GM12878 (cell line): ENCODE data around the gene NPHS1. TPM values are rescaled to one million over a fixed set of nuclear protein-coding genes. Genes with fewer than 3 reads are reported as not detected.

Experiments used
- ATAC-seq: fragments of 200-7000 bp; cut with Tn5 transposase; 3 replicates; pipeline ENCODE4 v1.9.1; 2020; ENCODE audit warnings: mild to moderate bottlenecking, moderate library complexity
- BruUV-seq: library from RNA; stranded (reverse); fragments of 400-500 nt; replicated peaks from 2 replicates; lab custom pipeline; 2021; lab: Mats Ljungman, UMichigan
- CTCF ChIA-PET: fragments of 300-600 bp; sonication (Branson Sonifier 250); formaldehyde crosslinking; extraction: SDS; loops from one replicate; lab custom pipeline; 2021; ENCODE audit warnings: inconsistent platforms; lab: Yijun Ruan, JAX
- POLR2A ChIA-PET: fragments of 350-600 bp; formaldehyde crosslinking; extraction: SDS; loops from one replicate; lab custom pipeline; 2021; ENCODE audit warnings: inconsistent platforms; lab: Charles Lee
- RAD21 ChIA-PET: fragments of 300-600 bp; sonication (Branson Sonifier 250); formaldehyde crosslinking; loops from one replicate; lab custom pipeline; 2023; ENCODE audit warnings: antibody characterized with exemption; ENCODE audit not compliant: unreplicated experiment; lab: Charles Lee
- SMC1A ChIA-PET: fragments of 300-600 bp; sonication (Branson Sonifier 250); formaldehyde crosslinking; loops from one replicate; lab custom pipeline; 2023; ENCODE audit not compliant: unreplicated experiment, uncharacterized antibody; lab: Charles Lee
- DNase-seq: peaks from one replicate; pipeline ENCODE4 v3.0.0-alpha.2; 2011; ENCODE audit warnings: low read depth, low spot score
- FAIRE-seq: peaks from 3 replicates; lab custom pipeline; 2011; peaks lifted over from hg19 to GRCh38; lab: Jason Lieb, UNC
- H2AFZ ChIP-seq: 2 replicates; pipeline ENCODE4 v1.6.0; 2011; ENCODE audit warnings: low read depth, low read length, control low read depth; ENCODE audit not compliant: control insufficient read depth
- H3K27ac ChIP-seq: 2 replicates; pipeline ENCODE4 v1.5.1; 2011; ENCODE audit warnings: control low read depth; ENCODE audit not compliant: control insufficient read depth, insufficient read depth
- H3K27me3 ChIP-seq, 2 experiments: replicated peaks in 1 of 2; 2 replicates each; pipeline versions ENCODE4 v1.6.0 to v1.6.1; 2011; ENCODE audit warnings: low read length in 1 of 2; ENCODE audit not compliant: control insufficient read depth in 2 of 2, insufficient read depth in 2 of 2
- H3K36me3 ChIP-seq, 2 experiments: 2 replicates each; pipeline ENCODE4 v1.5.1; 2011; ENCODE audit warnings: low read length in 1 of 2; ENCODE audit not compliant: control insufficient read depth in 2 of 2, insufficient read depth in 2 of 2
- H3K4me1 ChIP-seq: 2 replicates; pipeline ENCODE4 v1.6.1; 2011; ENCODE audit warnings: mild to moderate bottlenecking, low read length, moderate library complexity, mixed read lengths; ENCODE audit not compliant: control insufficient read depth, insufficient read depth
- H3K4me2 ChIP-seq: 2 replicates; pipeline ENCODE4 v1.6.0; 2011; ENCODE audit warnings: control low read depth; ENCODE audit not compliant: control insufficient read depth, insufficient read depth
- H3K4me3 ChIP-seq: fragments of 200-600 bp; sonication (generic); 2 replicates; pipeline ENCODE4 v1.5.1; 2016
- H3K79me2 ChIP-seq: 2 replicates; pipeline ENCODE4 v1.6.0; 2011; ENCODE audit warnings: low read length; ENCODE audit not compliant: control insufficient read depth, insufficient read depth
- H3K9ac ChIP-seq: 2 replicates; pipeline ENCODE4 v1.8.0; 2011; ENCODE audit warnings: low read length, control low read depth, mixed read lengths; ENCODE audit not compliant: control insufficient read depth, insufficient read depth
- H3K9me3 ChIP-seq: replicated peaks from 3 replicates; pipeline ENCODE4 v1.5.1; 2011; ENCODE audit warnings: mild to moderate bottlenecking, low read length; ENCODE audit not compliant: control insufficient read depth, insufficient read depth
- H4K20me1 ChIP-seq: 2 replicates; pipeline ENCODE4 v1.6.0; 2011; ENCODE audit not compliant: control insufficient read depth, insufficient read depth
- BCL11A ChIP-seq: IDR thresholded peaks from 2 replicates; pipeline ENCODE4 v1.6.1; 2011; ENCODE audit warnings: low read depth, low read length
- CBFB ChIP-seq: IDR thresholded peaks from 2 replicates; pipeline ENCODE4 v1.6.1; 2016; ENCODE audit warnings: antibody characterized with exemption, low read depth
- CBX3 ChIP-seq: fragments of 200-600 bp; sonication (generic); IDR thresholded peaks from 2 replicates; pipeline ENCODE4 v1.6.1; 2016; ENCODE audit warnings: low read depth, borderline replicate concordance
- HCFC1 ChIP-seq: fragments of 150-350 bp; IDR thresholded peaks from 2 replicates; pipeline ENCODE4 v1.6.1; 2014; ENCODE audit warnings: low read length
- HSF1 ChIP-seq: fragments of 150-350 bp; IDR thresholded peaks from 2 replicates; pipeline ENCODE4 v1.6.1; 2014; ENCODE audit warnings: mild to moderate bottlenecking, low read depth, low read length
- KLF5 ChIP-seq: fragments of 450-650 bp; IDR thresholded peaks from 2 replicates; pipeline ENCODE4 v1.6.1; 2014; ENCODE audit warnings: mild to moderate bottlenecking; ENCODE audit not compliant: partially characterized antibody
- MYB ChIP-seq: fragments of 150-350 bp; IDR thresholded peaks from 2 replicates; pipeline ENCODE4 v1.6.1; 2014; ENCODE audit warnings: mild to moderate bottlenecking, low read depth, low read length, borderline replicate concordance
- NR2C1 ChIP-seq: fragments of 450-650 bp; IDR thresholded peaks from 2 replicates; pipeline ENCODE4 v1.6.1; 2017; ENCODE audit warnings: antibody characterized with exemption, mild to moderate bottlenecking, moderate library complexity
- PML ChIP-seq: IDR thresholded peaks from 2 replicates; pipeline ENCODE4 v1.6.1; 2012; ENCODE audit warnings: low read length, inconsistent platforms
- RUNX3 ChIP-seq: IDR thresholded peaks from 2 replicates; pipeline ENCODE4 v1.6.1; 2012; ENCODE audit warnings: low read length, inconsistent platforms
- SMAD1 ChIP-seq: fragments of 450-650 bp; IDR thresholded peaks from 2 replicates; pipeline ENCODE4 v1.6.1; 2018; ENCODE audit warnings: mild to moderate bottlenecking, low read depth; ENCODE audit not compliant: partially characterized antibody
- SMAD5 ChIP-seq: IDR thresholded peaks from 2 replicates; pipeline ENCODE4 v1.6.1; 2016; ENCODE audit warnings: antibody characterized with exemption, low read depth
- SRF ChIP-seq, 2 experiments: IDR thresholded peaks; 2 replicates each; pipeline ENCODE4 v1.6.1; 2011; ENCODE audit warnings: low read depth in 2 of 2, low read length in 2 of 2, mild to moderate bottlenecking in 1 of 2, moderate library complexity in 1 of 2
- USF1 ChIP-seq: IDR thresholded peaks from 2 replicates; pipeline ENCODE4 v1.6.1; 2011; ENCODE audit warnings: borderline replicate concordance, low read depth, mild to moderate bottlenecking, moderate library complexity, mixed read lengths, low read length; ENCODE audit not compliant: insufficient read depth; ENCODE audit errors: extremely low read length
- USF2 ChIP-seq: IDR thresholded peaks from 2 replicates; pipeline ENCODE4 v1.6.1; 2011; ENCODE audit warnings: low read depth, low read length, improper control_type of control experiment, borderline replicate concordance
- ZNF274 ChIP-seq: IDR thresholded peaks from one replicate; pipeline ENCODE4 v1.8.0; 2011; ENCODE audit not compliant: insufficient read length, insufficient read depth
- WGBS: methylation state at CpG from one replicate; pipeline ENCODE4 v1.1.6; 2016; ENCODE audit warnings: low lambda C conversion rate; ENCODE audit not compliant: insufficient replicate concordance, insufficient coverage; ENCODE audit errors: missing lambda C conversion rate; 5-methylcytosine and 5-hydroxymethylcytosine counted together
- in situ Hi-C: fragments of 300-500 bp; cut with MboI; formaldehyde crosslinking; loops from 9 replicates; pipeline ENCODE4 v1.14.3; 2018; ENCODE audit warnings: mixed read lengths
- intact Hi-C: fragments of 100-400 bp; cut with micrococcal nuclease; formaldehyde crosslinking; loops from one replicate; pipeline ENCODE4 v1.14.2; 2022; ENCODE audit not compliant: unreplicated experiment
- polyA plus RNA-seq, 11 experiments: library from polyadenylated mRNA; depleted of rRNA in 4 of 11; unstranded in 6 of 11; stranded (reverse) in 5 of 11; fragments of >200 nt; fragmentation: Nextera tagmentation in 4 of 11; fragmentation: Illumina TruSeq in 1 of 11; extraction: Ambion mirVana in 4 of 11; extraction: Trizol in 1 of 11; gene quantifications; 1 replicate in 1 of 11; 2 replicates in 10 of 11; pipeline versions ENCODE4 v1.2.1 to v1.2.3, GENCODE V29; 2011 to 2016; ENCODE audit warnings: inconsistent platforms in 2 of 11, missing spikeins in 2 of 11, low read depth in 1 of 11
- total RNA-seq, 4 experiments: library from RNA; depleted of rRNA in 3 of 4; stranded (reverse); fragments of >200 nt in 3 of 4; fragmentation: Illumina TruSeq in 1 of 4; extraction: Trizol in 1 of 4; gene quantifications; 2 replicates each; pipeline versions ENCODE4 v1.2.1 to v1.2.3, GENCODE V29; 2013 to 2021

NPHS1 gene
- total and polyA plus RNA-seq, 10 of the 15 experiments (the other 5 are each of a cell fraction or from before 2014, with no cell fraction given) = not detected

- peak; percentile 50 for TF ChIP-seq HCFC1
These were observed 19.9 kb upstream of the NPHS1 start (continued) for GRCh38 chr19:35872180-35872579.

- SMC1A ChIA-PET = interaction anchor here (1.0 kb wide), 1 partner anchor 175 kb away, joined by 3 read pairs; no protein-coding TSS in a partner anchor
- in situ Hi-C loops = no loop called here
- no peak overlapping the region for H3K4me3 ChIP-seq
These were observed 19.3 kb upstream of the NPHS1 start for GRCh38 chr19:35871611-35872010.

GRCh38 chr19:35870798-35871197 lies 18.5 kb upstream of the NPHS1 start:
- ChIA-PET SMC1A (no interaction called here), POLR2A (no interaction called here), CTCF (interaction anchor here (0.9 kb wide), 1 partner anchor 9 kb away, joined by 4 read pairs; no protein-coding TSS in a partner anchor)
- TF ChIP-seq MYB (no peak), SMAD1 (no peak), USF1 (no peak), BCL11A (no peak), PML (no peak), SMAD5 (no peak), USF2 (no peak), HSF1 (no peak), RUNX3 (no peak)

More at GRCh38 chr19:35871611-35872010, 19.3 kb upstream of the NPHS1 start:
- ChIA-PET RAD21 (no interaction called here), CTCF (no interaction called here), POLR2A (no interaction called here)
- TF ChIP-seq NR2C1 = no peak
- no peak for TF ChIP-seq CBFB
- no peak for TF ChIP-seq SRF (IDR thresholded peaks at IDR 0.05; ENCODE audit: low read depth in 2 of 2, low read length in 2 of 2)
- TF ChIP-seq ZNF274 = no peak
- TF ChIP-seq KLF5 = no peak
- TF ChIP-seq CBX3 = no peak
- WGBS = 23% methylated on average over 12 of the region's 12 CpGs
- FAIRE-seq (no peak), ATAC-seq (no peak), DNase-seq (no peak)
- BruUV-seq = no TSS peak
- no peaks in the 10 kb centered on the region for H3K79me2 ChIP-seq
- H3K27ac ChIP-seq = no peak overlapping the region
- no peak overlapping the region for H2AFZ ChIP-seq
- no peaks in the 10 kb centered on the region for H3K9me3 ChIP-seq
- H3K9ac ChIP-seq = no peak overlapping the region
- peaks cover 13% of the 10 kb centered on the region for H3K4me1 ChIP-seq
- no peak overlapping the region for H3K4me2 ChIP-seq
- peaks cover 2 to 4% of the 10 kb centered on the region in 2 experiments; a peak in 1 of 4 replicates for H3K27me3 ChIP-seq
- intact Hi-C loops = no loop called here
- H4K20me1 ChIP-seq = no peaks in the 10 kb centered on the region
- no peaks in the 10 kb centered on the region for H3K36me3 ChIP-seq

More at GRCh38 chr19:35870798-35871197, 18.5 kb upstream of the NPHS1 start:
- no peak overlapping the region for H2AFZ ChIP-seq
- no peaks in the 10 kb centered on the region for H3K9me3 ChIP-seq
- H3K4me3 ChIP-seq = no peak overlapping the region
- H4K20me1 ChIP-seq = no peaks in the 10 kb centered on the region
- BruUV-seq = no TSS peak
- H3K4me1 ChIP-seq = peaks cover 13% of the 10 kb centered on the region
- DNase-seq (no peak), ATAC-seq (no peak), FAIRE-seq (no peak)
- H3K27ac ChIP-seq = no peak overlapping the region
- H3K27me3 ChIP-seq = peaks cover 2 to 4% of the 10 kb centered on the region in 2 experiments; a peak in 1 of 4 replicates
- in situ Hi-C loops (no loop called here), intact Hi-C loops (no loop called here)
- H3K79me2 ChIP-seq = no peaks in the 10 kb centered on the region
- no peaks in the 10 kb centered on the region for H3K36me3 ChIP-seq
- RAD21 ChIA-PET = no interaction called here
- H3K4me2 ChIP-seq = no peak overlapping the region
- no peak overlapping the region for H3K9ac ChIP-seq
- 64% methylated on average over 12 of the region's 12 CpGs for WGBS
